GM18502 (cell line): ENCODE data around the gene NEDD4L.
A peak's percentile ranks its signal among the peaks of the same experiment; 100 is the strongest.

ENCODE experiments used
- ATAC-seq: cut with Tn5 transposase; IDR thresholded peaks from one replicate; pipeline ENCODE4 v1.9.1; 2021; ENCODE audit warnings: mild to moderate bottlenecking; ENCODE audit not compliant: unreplicated experiment, poor library complexity

The NEDD4L gene

GRCh38 chr18:58026395-58026794, 17.6 kb upstream of the NEDD4L start:
- ATAC-seq: no peak

DNA sequence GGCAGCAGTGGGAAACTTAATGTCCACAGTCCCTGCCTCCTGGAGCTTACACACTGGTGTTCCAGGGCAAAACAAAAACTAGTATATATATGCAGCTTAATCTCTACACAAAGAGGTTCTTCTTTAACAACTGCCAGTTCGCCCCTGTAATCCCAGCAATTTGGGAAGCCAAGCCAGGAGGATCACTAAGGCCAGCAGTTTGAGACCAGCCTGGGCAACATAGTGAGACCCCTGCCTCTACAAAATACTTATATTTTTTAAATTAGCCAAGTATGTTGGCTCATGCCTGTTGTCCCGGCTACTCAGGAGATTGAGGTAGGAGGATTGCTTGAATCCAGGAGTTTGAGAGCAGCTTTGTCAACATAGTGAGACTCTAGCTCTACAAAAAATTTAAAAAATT, 17.2 kb upstream of the NEDD4L start:
- ATAC-seq: no peak

DNA sequence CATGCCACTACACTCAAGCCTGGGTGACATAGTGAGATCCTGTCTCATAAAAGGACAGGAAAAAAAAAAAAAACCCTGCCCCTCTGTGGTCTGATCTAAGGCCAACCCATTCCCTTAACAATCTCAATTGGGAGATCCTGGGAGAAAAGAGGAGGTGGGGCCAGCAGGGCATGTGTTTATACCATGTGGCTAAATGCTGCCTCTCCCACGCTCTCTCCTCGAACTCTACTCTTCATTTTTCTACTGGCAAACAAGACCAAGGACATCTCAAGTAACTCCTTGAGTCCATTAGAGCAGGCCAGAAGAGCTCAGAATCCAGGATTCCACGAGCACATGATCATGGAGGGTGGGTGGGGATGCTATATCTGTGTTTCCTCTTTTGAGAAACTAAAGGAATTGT, 16.7 kb upstream of the NEDD4L start:
- ATAC-seq: no peak

GRCh38 chr18:58028109-58028784, 15.8 kb upstream of the NEDD4L start:
- ATAC-seq: no peak

DNA sequence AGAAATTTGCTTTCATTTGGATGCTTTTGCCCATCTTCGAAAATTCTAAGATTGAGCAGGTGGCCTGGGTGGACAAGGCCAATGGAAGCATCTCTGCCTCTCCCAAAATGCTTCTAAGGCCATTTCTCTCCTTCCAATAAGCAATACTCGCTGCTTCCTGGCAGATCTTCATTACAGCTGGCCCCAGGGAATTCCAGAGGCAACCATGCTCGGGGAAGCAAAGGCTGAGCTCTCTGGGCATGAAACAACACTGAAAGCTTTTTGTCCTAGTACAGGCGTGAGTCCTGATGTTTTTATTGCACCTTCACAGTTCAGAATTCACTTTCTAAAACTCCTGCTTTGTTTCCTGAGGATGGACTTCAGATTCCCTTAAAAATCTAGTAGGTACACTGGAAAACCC, 11.8 kb upstream of the NEDD4L start:
- ATAC-seq: no peak

- ATAC-seq: no peak
Observed at GRCh38 chr18:58033216-58033615, 10.8 kb upstream of the NEDD4L start.

- no peak for ATAC-seq
Observed at GRCh38 chr18:58034370-58034769, 9.7 kb upstream of the NEDD4L start.

GRCh38 chr18:58037163-58037562, 6.9 kb upstream of the NEDD4L start:
- no peak for ATAC-seq

- no peak for ATAC-seq
Observed at GRCh38 chr18:58038063-58038462, 6.0 kb upstream of the NEDD4L start.

DNA sequence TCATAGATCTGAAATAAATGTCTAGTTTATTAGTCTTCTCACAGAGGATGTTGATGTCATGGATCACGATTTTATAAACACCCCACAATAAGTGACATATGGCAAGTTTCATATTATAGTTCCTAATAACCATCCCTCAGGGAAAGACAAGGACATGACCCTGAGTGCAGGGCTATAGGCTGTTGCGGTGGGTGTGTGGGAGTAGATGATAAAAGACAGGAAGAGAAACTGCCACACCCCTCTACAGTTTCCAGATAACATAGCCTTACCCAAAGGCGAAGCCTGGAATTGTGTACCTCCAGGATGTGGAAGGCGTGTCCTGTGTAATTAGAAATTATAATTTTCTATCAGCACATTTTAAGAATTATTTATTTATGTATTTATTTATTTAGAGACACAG, 2.4 kb upstream of the NEDD4L start:
- no peak for ATAC-seq

DNA sequence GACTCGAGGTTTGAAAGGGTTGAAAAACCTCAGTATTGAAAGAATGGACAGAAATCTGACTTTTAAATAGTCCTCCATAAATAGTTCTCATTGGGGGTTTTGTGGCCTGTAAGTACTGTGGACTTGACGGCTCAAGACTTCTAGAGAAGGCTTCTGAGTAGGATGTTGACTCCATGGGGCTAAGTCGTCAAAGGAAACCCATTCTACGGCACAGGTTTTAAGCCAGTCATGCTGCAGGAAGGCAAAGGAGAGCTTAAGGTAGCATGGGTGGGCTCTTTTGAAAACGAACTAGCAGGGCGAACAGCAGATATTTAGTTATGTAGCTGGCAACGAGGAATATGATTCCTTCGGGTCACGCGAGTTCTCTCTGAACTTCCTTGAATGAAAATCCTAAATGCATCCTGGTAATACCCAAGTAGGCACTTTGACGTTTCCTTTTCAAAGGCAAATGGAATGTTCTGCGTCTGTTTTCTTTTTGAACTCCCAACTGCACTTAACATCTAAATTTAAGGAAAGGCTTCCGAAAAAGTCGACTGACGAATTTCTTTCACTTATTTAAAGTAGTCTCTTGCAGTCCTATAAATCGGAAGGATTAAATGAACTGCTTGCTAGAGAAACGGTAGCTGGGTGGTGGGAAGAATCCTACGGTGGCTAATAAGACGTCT, 1.1 kb upstream of the NEDD4L start:
- no peak for ATAC-seq

DNA sequence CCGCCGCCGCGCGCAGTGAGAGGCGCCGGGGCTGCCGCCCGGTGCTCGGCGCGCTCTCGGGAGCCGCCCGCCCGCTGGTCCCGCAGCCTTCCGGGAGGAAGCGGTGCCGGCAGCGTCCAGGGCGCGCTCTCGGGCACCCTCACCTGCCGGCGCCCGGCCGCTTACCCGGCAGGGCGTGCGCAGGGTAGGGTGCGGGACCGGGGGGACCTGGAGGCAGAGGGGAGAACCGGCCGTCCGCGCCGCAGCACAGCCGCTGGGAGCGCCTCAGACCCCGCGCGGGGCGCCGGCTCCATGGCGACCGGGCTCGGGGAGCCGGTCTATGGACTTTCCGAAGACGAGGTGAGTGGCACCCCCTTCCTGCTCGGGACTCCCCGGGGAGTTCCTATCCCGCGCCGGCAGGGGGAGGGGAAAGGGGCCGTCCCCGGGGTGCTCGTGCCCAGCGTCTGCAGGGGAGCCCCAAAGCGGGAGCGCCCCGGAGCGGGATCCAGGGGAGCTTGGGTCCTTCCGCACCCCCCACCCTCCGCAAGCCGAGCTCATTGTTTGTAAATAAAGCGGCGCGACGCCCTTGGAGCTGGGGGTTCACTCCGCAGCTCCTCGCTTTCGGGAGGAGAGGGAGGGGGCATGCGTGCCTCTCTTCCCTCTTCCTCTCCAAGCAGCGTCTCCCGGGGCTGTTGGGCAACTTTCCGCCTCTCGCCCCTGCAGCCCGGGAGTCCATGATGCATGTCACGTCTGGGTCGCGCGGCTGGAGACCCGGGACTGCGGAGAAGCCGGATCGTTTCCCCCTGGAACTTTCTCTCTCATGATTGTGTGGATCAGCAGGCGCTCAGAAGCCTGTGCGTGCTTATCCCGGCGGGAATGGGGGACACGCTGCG, 580 bp downstream of the NEDD4L start:
- peak; percentile 41 for ATAC-seq

GRCh38 chr18:58045242-58046092, 1.4 kb downstream of the NEDD4L start:
- no peak for ATAC-seq

GRCh38 chr18:58046093-58046793, 2.2 kb downstream of the NEDD4L start:
- no peak for ATAC-seq

DNA sequence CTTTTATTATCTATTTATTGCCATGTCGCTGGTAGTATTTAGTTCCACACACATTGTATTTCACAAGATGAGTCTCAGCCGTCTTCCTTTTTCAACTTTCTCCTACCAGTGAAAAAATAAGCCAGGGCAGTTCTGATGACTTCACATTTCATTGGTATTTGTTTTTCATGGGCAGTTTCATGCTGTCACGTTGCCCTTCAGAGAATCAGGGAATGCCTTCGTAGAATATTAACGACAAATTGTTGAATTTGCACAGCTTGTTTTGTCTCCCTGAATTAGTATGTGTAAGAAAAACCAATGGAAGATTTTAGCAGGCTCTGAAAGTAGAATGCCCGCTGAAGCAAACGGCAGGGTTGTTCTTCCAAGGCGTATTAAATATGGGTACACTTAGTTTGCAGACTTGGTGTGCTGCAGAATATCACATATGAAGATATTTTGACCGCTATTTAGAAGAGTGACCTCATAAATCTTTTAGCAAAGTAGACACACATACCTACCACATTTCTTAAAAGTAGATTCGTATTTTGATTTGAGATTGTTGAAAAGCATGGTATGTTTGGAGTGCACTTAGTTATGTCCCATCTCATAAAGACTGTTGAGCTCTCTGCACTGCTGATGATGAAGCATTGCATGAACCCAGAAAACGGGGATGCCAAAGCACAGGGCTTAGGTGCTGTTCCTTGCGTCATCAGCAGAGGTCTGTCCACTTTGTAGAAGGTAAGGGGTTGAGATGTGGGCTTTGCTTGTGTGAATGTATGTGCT, 2.9 kb downstream of the NEDD4L start:
- no peak for ATAC-seq

- no peak for ATAC-seq
Observed at GRCh38 chr18:58047556-58047882, 3.5 kb downstream of the NEDD4L start.

- ATAC-seq: no peak
Observed at GRCh38 chr18:58048081-58048642, 4.1 kb downstream of the NEDD4L start.

DNA sequence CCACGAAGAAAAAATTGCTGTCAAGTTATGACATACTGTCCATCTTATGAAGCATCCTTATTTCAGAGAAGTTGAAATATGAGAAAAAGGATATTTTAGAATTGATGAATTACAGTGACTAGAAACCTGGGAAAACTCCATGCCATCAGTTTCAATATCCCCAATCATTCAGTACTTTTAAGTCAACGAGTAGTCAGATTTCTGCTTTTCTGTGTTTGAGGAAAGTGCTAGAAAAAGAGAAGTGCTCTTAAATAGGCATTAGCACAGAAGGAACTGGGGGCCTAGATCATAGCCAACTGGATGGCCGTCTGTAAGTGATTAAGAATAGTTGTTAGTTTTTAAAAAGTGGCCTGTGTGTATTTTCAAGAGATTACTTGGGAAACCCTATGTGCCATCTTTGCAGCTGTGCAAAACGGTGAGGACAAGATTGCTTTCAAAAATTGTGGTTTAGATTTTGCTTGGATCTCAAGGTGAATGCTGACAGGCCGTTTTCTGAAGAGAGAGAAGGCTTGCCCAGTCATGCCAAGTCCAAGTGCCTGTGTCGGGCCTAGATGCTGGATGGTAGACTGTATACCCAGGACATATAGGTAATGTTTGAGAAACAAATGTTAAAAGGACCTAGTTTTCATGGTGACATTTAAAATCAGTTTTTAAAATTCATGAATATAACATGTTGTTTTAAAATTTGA, 5.1 kb downstream of the NEDD4L start:
- ATAC-seq: no peak
